ENCODE results near the gene MAEA. TPM values are rescaled to one million over a fixed set of nuclear protein-coding genes. Genes with fewer than 3 reads are reported as not detected.

The MAEA gene
- total and polyA plus RNA-seq, 2 experiments from 2014 or later: 49.8 to 99.0 TPM

DNA sequence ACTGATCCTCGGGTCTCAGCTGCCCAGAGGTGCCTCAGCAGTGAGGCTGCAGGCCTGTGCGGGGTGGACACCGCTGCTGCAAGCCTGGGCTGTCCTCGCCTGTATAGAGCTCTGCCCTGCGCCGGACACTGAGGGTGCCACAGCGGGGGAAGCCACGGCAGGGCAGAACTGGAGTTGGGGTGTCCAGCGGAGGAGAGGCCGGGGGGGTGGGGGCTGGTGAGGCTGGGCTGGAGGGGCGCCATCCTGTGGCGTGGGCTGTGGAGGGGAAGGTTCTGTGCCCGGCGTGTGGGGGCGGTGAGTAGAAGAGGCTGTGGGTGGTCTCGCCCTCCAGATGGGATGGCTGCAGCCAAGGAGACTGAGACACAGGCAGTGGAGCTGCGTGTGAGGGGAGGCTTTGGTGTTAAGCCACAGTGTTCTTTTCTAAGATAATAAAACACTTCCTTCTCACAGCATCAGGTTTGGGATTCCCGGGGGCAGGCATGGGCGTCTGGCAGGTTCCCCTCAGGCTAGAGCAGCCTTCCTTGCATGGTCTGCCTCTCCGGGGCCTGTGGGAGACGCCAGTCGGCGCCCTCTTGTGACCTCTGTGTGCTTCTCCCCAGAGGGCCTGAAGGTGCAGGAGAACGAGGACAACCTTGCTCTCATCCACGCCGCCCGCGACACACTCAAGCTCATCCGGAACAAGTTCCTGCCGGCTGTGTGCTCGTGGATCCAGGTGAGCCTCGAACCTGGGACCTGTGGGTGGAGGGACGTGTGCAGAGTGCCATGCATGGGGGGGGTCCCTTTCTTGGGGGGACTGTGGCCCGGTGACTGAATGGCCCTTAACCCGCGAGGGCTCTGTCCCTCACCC lies 64.7 kb downstream of the MAEA start:
- Histone ChIP-seq H3K27me3 (ENCODE audit: insufficient read depth) (no peaks in the 10 kb centered on the region), H3F3A (replicated peaks; ENCODE audit: low read depth) (no peaks in the 10 kb centered on the region), H3K4me1 (ENCODE audit: insufficient read depth) (no peaks in the 10 kb centered on the region), H3K27ac (ENCODE audit: low read depth) (no peak overlapping the region), H3K4me2 (no peak overlapping the region), H3K9me2 (ENCODE audit: insufficient read depth) (no peaks in the 10 kb centered on the region), H3K36me3 (ENCODE audit: insufficient read depth) (no peaks in the 10 kb centered on the region), H2AFZ (no peak overlapping the region), H3K4me3 (no peak overlapping the region), H4K20me1 (replicated peaks; ENCODE audit: insufficient read depth) (0 out of 2 replicates have a peak, but pooled peaks cover 3% of the 10 kb centered on the region), H3K79me2 (replicated peaks; ENCODE audit: insufficient read depth) (no peaks in the 10 kb centered on the region)
- Mint-ChIP-seq H3K9me3 (no peaks in the 10 kb centered on the region), H3K4me3 (no peak overlapping the region), H3K27ac (no peak overlapping the region), H3K27me3 (ENCODE audit: insufficient read depth, low read depth, poor library complexity) (peaks cover 6% of the 10 kb centered on the region), H3K4me1 (peaks cover 3% of the 10 kb centered on the region; the same call in 2 of the 3 replicates), H3K36me3 (ENCODE audit: low read depth) (peaks cover 24% of the 10 kb centered on the region)
- TF ChIP-seq, protein P1, sequence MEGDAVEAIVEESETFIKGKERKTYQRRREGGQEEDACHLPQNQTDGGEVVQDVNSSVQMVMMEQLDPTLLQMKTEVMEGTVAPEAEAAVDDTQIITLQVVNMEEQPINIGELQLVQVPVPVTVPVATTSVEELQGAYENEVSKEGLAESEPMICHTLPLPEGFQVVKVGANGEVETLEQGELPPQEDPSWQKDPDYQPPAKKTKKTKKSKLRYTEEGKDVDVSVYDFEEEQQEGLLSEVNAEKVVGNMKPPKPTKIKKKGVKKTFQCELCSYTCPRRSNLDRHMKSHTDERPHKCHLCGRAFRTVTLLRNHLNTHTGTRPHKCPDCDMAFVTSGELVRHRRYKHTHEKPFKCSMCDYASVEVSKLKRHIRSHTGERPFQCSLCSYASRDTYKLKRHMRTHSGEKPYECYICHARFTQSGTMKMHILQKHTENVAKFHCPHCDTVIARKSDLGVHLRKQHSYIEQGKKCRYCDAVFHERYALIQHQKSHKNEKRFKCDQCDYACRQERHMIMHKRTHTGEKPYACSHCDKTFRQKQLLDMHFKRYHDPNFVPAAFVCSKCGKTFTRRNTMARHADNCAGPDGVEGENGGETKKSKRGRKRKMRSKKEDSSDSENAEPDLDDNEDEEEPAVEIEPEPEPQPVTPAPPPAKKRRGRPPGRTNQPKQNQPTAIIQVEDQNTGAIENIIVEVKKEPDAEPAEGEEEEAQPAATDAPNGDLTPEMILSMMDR (conservative IDR thresholded peaks at IDR 0.05; ENCODE audit: low read depth in 2 of 2): peak in 1 of 2 experiments; percentile 44; a peak in 2 of 4 replicates
- TF ChIP-seq CREB1 (CRISPR knock-in tag; IDR thresholded peaks at IDR 0.05; ENCODE audit: low read depth): no peak
- peak; percentile 39 for DNase-seq (ENCODE audit: low spot score)
- peak; percentile 30 for ATAC-seq

DNA sequence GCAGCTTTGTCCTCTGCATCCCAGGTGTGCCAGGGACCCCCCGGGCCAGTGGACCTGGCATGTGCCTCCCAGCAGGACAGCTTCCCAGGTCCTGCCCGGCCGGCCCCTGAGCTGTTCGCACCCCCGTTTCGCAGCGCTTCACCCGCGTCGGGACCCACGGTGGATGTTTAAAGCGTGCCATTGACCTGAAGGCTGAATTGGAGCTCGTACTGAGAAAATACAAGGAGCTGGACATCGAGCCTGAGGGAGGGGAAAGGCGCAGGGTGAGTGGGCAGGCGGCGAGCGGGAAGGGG lies 65.2 kb downstream of the MAEA start:
- Histone ChIP-seq H3K27me3 (ENCODE audit: insufficient read depth) (no peaks in the 10 kb centered on the region), H3K27ac (ENCODE audit: low read depth) (no peak overlapping the region), H2AFZ (no peak overlapping the region), H3K9me2 (ENCODE audit: insufficient read depth) (no peaks in the 10 kb centered on the region), H3K4me1 (ENCODE audit: insufficient read depth) (no peaks in the 10 kb centered on the region), H3K4me2 (no peak overlapping the region), H4K20me1 (replicated peaks; ENCODE audit: insufficient read depth) (0 out of 2 replicates have a peak, but pooled peaks cover 3% of the 10 kb centered on the region), H3K4me3 (no peak overlapping the region), H3K36me3 (ENCODE audit: insufficient read depth) (no peaks in the 10 kb centered on the region), H3K79me2 (replicated peaks; ENCODE audit: insufficient read depth) (no peaks in the 10 kb centered on the region), H3F3A (replicated peaks; ENCODE audit: low read depth) (no peaks in the 10 kb centered on the region)
- DNase-seq (ENCODE audit: low spot score) (no peak), ATAC-seq (no peak)
- peaks cover 24% of the 10 kb centered on the region for H3K36me3 Mint-ChIP-seq (ENCODE audit: low read depth)
- peaks cover 6% of the 10 kb centered on the region for H3K27me3 Mint-ChIP-seq (ENCODE audit: insufficient read depth, low read depth, poor library complexity)
- H3K27ac Mint-ChIP-seq: no peak overlapping the region
- H3K9me3 Mint-ChIP-seq: no peaks in the 10 kb centered on the region
- H3K4me3 Mint-ChIP-seq: no peak overlapping the region
- H3K4me1 Mint-ChIP-seq: peaks cover 3% of the 10 kb centered on the region; the same call in 2 of the 3 replicates
- TF ChIP-seq EZH2phosphoT487 (IDR thresholded peaks at IDR 0.05; ENCODE audit: unreplicated experiment) (no peak), ZNF331 (CRISPR knock-in tag; IDR thresholded peaks at IDR 0.05; ENCODE audit: low read depth) (no peak), CREB1 (CRISPR knock-in tag; IDR thresholded peaks at IDR 0.05; ENCODE audit: low read depth) (no peak), STAT1 (IDR thresholded peaks at IDR 0.05; ENCODE audit: unreplicated experiment) (no peak), POLR2AphosphoS5 (IDR thresholded peaks at IDR 0.05; ENCODE audit: low read depth) (no peak), ZNF114 (CRISPR knock-in tag; IDR thresholded peaks at IDR 0.05) (no peak)
- TF ChIP-seq, protein P2, sequence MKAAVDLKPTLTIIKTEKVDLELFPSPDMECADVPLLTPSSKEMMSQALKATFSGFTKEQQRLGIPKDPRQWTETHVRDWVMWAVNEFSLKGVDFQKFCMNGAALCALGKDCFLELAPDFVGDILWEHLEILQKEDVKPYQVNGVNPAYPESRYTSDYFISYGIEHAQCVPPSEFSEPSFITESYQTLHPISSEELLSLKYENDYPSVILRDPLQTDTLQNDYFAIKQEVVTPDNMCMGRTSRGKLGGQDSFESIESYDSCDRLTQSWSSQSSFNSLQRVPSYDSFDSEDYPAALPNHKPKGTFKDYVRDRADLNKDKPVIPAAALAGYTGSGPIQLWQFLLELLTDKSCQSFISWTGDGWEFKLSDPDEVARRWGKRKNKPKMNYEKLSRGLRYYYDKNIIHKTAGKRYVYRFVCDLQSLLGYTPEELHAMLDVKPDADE (IDR thresholded peaks at IDR 0.05): no peak
- TF ChIP-seq, protein P1 (conservative IDR thresholded peaks at IDR 0.05; ENCODE audit: low read depth in 2 of 2): no peak
- TF ChIP-seq, protein P3, sequence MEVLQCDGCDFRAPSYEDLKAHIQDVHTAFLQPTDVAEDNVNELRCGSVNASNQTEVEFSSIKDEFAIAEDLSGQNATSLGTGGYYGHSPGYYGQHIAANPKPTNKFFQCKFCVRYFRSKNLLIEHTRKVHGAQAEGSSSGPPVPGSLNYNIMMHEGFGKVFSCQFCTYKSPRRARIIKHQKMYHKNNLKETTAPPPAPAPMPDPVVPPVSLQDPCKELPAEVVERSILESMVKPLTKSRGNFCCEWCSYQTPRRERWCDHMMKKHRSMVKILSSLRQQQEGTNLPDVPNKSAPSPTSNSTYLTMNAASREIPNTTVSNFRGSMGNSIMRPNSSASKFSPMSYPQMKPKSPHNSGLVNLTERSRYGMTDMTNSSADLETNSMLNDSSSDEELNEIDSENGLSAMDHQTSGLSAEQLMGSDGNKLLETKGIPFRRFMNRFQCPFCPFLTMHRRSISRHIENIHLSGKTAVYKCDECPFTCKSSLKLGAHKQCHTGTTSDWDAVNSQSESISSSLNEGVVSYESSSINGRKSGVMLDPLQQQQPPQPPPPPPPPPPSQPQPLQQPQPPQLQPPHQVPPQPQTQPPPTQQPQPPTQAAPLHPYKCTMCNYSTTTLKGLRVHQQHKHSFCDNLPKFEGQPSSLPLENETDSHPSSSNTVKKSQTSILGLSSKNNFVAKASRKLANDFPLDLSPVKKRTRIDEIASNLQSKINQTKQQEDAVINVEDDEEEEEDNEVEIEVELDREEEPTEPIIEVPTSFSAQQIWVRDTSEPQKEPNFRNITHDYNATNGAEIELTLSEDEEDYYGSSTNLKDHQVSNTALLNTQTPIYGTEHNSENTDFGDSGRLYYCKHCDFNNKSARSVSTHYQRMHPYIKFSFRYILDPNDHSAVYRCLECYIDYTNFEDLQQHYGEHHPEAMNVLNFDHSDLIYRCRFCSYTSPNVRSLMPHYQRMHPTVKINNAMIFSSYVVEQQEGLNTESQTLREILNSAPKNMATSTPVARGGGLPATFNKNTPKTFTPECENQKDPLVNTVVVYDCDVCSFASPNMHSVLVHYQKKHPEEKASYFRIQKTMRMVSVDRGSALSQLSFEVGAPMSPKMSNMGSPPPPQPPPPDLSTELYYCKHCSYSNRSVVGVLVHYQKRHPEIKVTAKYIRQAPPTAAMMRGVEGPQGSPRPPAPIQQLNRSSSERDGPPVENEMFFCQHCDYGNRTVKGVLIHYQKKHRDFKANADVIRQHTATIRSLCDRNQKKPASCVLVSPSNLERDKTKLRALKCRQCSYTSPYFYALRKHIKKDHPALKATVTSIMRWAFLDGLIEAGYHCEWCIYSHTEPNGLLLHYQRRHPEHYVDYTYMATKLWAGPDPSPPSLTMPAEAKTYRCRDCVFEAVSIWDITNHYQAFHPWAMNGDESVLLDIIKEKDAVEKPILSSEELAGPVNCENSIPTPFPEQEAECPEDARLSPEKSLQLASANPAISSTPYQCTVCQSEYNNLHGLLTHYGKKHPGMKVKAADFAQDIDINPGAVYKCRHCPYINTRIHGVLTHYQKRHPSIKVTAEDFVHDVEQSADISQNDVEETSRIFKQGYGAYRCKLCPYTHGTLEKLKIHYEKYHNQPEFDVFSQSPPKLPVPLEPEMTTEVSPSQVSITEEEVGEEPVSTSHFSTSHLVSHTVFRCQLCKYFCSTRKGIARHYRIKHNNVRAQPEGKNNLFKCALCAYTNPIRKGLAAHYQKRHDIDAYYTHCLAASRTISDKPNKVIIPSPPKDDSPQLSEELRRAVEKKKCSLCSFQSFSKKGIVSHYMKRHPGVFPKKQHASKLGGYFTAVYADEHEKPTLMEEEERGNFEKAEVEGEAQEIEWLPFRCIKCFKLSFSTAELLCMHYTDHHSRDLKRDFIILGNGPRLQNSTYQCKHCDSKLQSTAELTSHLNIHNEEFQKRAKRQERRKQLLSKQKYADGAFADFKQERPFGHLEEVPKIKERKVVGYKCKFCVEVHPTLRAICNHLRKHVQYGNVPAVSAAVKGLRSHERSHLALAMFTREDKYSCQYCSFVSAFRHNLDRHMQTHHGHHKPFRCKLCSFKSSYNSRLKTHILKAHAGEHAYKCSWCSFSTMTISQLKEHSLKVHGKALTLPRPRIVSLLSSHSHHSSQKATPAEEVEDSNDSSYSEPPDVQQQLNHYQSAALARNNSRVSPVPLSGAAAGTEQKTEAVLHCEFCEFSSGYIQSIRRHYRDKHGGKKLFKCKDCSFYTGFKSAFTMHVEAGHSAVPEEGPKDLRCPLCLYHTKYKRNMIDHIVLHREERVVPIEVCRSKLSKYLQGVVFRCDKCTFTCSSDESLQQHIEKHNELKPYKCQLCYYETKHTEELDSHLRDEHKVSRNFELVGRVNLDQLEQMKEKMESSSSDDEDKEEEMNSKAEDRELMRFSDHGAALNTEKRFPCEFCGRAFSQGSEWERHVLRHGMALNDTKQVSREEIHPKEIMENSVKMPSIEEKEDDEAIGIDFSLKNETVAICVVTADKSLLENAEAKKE (CRISPR knock-in tag; IDR thresholded peaks at IDR 0.05): no peak
